Erythroblast (primary cell): Measurements from ENCODE around the gene SS18L1.

Source experiments
- GATA1 ChIP-seq: IDR thresholded peaks from 2 replicates; pipeline ENCODE4 v1.6.1; 2011; ENCODE audit warnings: low read depth, mild to moderate bottlenecking, control low read depth, low read length, moderate library complexity
- POLR2A ChIP-seq: IDR thresholded peaks from 2 replicates; pipeline ENCODE4 v1.6.1; 2011; ENCODE audit warnings: mild to moderate bottlenecking, low read length

DNA sequence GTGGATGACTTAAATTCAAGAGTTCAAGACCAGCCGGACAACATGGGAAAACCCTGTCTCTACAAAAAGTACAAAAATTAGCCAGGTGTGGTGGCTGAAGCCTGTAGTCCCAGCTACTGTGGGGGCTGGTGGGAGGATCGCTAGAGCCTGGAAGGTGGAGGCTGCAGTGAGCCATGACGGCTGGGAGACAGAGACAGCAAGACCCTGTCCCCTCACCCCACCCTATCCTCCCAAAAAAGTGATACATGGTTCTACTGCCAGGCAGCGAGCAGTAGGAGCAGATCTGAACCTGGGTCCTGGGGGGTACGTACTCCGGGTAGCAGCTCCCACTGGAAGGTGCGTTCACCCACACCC, 2.5 kb upstream of the SS18L1 start:
- TF ChIP-seq POLR2A (no peak), GATA1 (no peak)
